ENCODE measurements around the gene ANTKMT. TPM values are rescaled to one million over a fixed set of nuclear protein-coding genes. Genes with fewer than 3 reads are reported as not detected.
A peak's percentile ranks its signal among the peaks of the same experiment; 100 is the strongest.

Gene ANTKMT, protein sequence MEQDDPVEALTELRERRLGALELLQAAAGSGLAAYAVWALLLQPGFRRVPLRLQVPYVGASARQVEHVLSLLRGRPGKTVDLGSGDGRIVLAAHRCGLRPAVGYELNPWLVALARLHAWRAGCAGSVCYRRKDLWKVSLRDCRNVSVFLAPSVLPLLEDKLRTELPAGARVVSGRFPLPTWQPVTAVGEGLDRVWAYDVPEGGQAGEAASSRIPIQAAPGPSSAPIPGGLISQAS
- 86.5 and 111 TPM in 2 replicates for total RNA-seq

DNA sequence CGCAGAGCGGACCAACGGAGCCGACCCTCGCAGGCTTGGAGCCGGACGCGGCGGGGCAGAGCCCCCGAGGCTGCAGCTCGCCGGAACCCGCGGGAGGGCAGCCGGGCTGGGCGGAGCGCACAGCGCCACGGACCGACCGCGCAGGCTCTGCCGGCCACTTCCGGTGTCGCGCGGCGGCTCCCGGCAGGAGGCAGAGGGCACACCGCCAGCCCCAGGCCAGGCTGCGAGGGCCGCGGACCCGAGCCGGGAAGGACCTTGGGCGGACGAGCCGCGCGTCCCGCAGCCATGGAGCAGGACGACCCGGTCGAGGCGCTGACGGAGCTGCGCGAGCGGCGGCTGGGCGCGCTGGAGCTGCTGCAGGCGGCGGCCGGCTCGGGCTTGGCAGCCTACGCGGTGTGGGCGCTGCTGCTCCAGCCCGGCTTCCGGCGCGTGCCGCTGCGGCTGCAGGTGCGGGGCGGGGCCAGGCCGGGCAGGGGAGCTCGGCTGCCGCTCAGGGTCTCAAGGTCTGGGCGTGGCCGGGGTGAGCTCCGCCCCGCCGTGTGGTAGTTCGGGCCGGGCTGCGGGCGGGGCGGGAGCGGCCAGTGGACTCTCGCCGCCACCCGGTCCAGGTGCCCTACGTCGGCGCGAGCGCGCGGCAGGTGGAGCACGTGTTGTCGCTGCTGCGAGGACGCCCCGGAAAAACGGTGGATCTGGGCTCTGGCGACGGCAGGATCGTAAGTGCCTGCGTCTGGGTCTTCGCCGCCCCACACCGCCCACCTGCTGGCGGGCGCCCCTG is at the start of gene ANTKMT:
ANTKMT (plus strand) TSS at position 157 of the 775 bp plus-strand sequence; CDS start at position 286, 129 bp downstream.
- no peak for DNase-seq (ENCODE audit: low read depth)
- H3K4me3 ChIP-seq (ENCODE audit: low read depth, low read length) = peak within 1 kb of the TSS; percentile 88
- TF ChIP-seq, protein P1, sequence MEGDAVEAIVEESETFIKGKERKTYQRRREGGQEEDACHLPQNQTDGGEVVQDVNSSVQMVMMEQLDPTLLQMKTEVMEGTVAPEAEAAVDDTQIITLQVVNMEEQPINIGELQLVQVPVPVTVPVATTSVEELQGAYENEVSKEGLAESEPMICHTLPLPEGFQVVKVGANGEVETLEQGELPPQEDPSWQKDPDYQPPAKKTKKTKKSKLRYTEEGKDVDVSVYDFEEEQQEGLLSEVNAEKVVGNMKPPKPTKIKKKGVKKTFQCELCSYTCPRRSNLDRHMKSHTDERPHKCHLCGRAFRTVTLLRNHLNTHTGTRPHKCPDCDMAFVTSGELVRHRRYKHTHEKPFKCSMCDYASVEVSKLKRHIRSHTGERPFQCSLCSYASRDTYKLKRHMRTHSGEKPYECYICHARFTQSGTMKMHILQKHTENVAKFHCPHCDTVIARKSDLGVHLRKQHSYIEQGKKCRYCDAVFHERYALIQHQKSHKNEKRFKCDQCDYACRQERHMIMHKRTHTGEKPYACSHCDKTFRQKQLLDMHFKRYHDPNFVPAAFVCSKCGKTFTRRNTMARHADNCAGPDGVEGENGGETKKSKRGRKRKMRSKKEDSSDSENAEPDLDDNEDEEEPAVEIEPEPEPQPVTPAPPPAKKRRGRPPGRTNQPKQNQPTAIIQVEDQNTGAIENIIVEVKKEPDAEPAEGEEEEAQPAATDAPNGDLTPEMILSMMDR (conservative IDR thresholded peaks at IDR 0.05; ENCODE audit: low read depth, low read length) = no peak

DNA sequence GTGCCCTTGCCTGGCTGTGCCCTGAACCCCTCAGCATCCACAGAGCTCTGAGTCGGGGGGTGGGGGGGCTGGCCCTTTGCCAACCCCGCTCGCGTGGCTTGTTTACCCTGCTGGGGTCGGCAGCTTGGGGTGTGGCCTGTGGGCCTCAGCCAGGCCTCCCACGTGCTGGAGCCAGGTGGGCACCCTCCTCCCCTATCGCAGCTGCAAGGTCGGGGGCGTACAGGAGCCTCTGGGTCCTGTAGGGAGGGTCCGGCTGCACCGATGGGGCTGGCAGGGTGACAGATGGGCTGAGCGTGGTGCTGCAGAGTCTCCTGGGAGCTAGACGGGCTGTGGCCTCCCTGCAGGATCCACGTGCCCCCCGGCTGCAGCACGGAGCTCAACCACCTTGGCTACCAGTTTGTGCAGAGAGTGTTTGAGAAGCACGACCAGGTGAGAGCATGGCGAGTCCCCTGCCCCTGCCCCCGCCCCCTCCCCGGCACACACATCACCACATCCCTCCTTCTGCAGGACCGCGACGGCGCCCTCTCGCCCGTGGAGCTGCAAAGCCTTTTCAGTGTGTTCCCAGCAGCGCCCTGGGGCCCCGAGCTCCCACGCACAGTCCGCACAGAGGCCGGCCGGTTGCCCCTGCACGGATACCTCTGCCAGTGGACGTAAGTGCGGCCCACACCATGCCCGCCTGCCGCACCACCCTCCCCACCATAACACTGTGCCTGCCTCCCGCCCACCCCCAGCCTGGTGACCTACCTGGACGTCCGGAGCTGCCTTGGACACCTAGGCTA is 49.4 kb upstream of the ANTKMT start:
- TF ChIP-seq, protein P1 (conservative IDR thresholded peaks at IDR 0.05; ENCODE audit: low read depth, low read length) = no peak
- DNase-seq (ENCODE audit: low read depth) = no peak
- H3K4me3 ChIP-seq (ENCODE audit: low read depth, low read length) = no peak overlapping the region

DNA sequence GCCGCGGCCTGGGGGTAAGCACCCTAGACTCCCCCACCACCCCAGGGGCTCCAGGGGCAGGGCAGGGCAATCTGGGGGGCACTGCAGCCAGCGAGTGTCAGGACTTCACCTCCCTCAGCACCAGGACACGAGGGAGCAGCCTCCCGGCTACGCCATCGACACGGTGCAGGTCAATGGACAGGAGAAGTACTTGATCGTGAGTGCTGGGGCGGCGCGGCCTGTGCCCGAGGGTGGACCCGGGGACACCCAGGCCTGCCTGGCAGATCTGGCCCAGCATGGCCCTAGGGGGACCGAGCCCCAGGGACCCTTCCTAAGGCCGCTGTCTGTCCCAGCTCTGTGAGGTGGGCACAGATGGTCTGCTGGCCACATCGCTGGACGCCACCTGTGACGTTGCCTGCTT is 48.6 kb upstream of the ANTKMT start:
- TF ChIP-seq, protein P1 (conservative IDR thresholded peaks at IDR 0.05; ENCODE audit: low read depth, low read length) = no peak
- H3K4me3 ChIP-seq (ENCODE audit: low read depth, low read length) = no peak overlapping the region
- DNase-seq (ENCODE audit: low read depth) = no peak

DNA sequence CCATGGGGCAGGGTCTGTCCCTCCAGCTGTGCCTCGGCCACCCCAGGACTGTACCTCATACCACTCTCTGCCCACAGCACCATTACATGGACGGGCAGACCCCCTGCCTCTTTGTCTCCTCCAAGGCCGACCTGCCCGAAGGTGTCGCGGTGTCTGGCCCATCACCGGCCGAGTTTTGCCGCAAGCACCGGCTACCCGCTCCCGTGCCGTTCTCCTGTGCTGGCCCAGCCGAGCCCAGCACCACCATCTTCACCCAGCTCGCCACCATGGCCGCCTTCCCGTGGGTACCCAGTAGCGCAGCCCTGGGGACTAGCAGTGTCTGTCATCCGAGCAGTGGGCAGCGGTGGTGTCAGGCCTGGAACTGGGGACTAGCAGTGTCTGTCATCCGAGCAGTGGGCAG is 48.1 kb upstream of the ANTKMT start:
- TF ChIP-seq, protein P1 (conservative IDR thresholded peaks at IDR 0.05; ENCODE audit: low read depth, low read length) = no peak
- H3K4me3 ChIP-seq (ENCODE audit: low read depth, low read length) = no peak overlapping the region
- DNase-seq (ENCODE audit: low read depth) = no peak

DNA sequence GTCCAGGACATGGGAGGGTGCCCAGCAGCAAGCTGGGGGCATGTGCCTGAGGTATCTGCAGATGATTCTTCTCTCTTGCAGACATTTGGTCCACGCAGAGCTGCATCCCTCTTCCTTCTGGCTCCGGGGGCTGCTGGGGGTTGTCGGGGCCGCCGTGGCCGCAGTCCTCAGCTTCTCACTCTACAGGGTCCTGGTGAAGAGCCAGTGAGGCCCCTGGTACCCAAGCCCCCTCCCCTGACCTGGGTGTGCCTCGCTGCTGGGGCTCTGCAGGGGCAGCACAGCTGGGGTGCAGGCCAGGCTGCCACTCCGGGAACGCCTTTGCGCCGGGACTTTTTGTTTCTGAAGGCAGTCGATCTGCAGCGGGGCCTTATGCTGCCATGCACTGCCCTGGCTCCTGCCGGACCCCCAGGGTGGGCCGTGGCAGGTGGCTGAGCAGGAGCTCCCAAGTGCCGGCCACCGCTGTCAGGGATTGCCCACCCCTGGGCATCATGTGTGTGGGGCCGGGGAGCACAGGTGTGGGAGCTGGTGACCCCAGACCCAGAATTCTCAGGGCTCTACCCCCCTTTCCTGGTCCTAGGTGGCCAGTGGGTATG is 47.5 kb upstream of the ANTKMT start:
- no peak for DNase-seq (ENCODE audit: low read depth)
- TF ChIP-seq, protein P1 (conservative IDR thresholded peaks at IDR 0.05; ENCODE audit: low read depth, low read length) = no peak
- H3K4me3 ChIP-seq (ENCODE audit: low read depth, low read length) = no peak overlapping the region

DNA sequence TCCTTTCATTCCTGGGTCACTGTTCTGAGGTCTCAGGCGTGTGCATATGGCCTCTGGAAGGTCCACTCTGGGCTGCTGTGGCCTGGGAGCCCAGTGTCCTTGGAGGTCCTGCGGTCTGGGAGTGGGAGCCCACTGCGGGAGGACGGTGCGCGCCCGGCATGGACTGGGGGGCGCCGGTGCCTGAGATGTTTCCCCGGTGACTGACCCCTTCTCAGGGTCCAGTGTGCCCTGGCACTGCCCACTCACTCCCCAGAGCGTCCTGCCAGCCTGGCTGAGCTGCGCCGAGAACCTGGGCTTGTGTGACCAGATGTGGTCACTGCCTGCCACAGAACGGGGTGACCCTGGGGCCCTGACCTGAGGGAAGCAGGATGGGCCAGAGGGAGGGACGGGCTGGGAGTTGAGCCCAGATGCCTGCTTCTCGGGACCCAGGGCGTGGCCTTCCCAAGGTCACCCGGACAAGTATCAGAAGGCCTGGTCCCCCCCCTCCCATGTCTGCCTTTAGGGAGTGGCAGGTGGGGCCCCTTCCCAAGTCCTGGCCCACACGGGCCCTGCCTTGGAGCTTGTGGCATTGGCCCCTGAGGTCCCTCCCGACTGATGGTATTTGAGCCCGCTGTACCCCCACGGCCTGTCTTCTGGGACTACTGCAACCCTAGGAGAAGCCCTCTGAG is 46.6 kb upstream of the ANTKMT start:
- no peak overlapping the region for H3K4me3 ChIP-seq (ENCODE audit: low read depth, low read length)
- no peak for DNase-seq (ENCODE audit: low read depth)
- TF ChIP-seq, protein P1 (conservative IDR thresholded peaks at IDR 0.05; ENCODE audit: low read depth, low read length) = no peak

Data from epithelial cell of proximal tubule (primary cell).